ENCODE measurements around the gene ASB13.

Gene ASB13

DNA sequence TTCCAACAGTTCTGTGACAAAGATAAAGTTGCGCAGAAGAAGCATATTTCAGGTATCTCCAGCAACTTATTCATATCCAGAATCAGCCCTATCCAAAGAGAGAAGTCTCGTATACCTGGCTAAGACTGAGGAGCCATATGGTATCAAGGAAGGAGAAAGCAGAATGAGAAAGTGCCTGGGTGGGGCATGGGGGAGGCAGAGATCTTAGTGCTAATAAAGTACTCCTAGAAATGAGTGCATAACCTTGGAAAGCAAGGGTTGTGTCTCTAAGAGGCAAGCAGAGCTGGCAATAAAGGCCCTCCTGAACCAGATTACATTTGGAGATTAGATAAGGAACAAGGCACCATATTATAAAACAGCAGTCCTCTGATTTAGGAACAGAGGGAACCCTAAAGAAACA is 30.9 kb upstream of the ASB13 start:
- H3K4me3 ChIP-seq (ENCODE audit: control insufficient read depth, low read depth, low read length), result no peak overlapping the region
- DNase-seq (ENCODE audit: low read depth), result no peak
- TF ChIP-seq, protein P1, sequence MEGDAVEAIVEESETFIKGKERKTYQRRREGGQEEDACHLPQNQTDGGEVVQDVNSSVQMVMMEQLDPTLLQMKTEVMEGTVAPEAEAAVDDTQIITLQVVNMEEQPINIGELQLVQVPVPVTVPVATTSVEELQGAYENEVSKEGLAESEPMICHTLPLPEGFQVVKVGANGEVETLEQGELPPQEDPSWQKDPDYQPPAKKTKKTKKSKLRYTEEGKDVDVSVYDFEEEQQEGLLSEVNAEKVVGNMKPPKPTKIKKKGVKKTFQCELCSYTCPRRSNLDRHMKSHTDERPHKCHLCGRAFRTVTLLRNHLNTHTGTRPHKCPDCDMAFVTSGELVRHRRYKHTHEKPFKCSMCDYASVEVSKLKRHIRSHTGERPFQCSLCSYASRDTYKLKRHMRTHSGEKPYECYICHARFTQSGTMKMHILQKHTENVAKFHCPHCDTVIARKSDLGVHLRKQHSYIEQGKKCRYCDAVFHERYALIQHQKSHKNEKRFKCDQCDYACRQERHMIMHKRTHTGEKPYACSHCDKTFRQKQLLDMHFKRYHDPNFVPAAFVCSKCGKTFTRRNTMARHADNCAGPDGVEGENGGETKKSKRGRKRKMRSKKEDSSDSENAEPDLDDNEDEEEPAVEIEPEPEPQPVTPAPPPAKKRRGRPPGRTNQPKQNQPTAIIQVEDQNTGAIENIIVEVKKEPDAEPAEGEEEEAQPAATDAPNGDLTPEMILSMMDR (IDR thresholded peaks at IDR 0.05; ENCODE audit: control insufficient read depth, insufficient read depth, low read depth, low read length, missing control alignments), result no peak

DNA sequence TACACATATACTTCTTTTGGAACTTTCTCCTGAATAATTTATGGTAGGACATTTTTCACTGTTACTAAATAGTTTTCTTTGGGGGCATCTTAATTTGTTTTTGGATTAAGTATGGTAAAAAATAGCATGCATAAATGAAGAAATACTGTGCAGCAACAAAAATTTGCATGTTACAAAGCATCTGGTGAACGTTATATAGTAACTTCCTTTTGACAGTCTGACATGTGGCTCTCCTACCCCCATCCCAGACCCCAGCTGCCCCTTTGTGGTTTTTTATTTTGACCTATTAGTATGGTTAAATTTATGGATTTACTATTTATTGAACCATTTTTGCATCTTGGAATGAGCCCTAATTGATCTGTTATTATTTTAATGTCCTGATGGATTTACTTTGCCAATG is 28.2 kb upstream of the ASB13 start:
- TF ChIP-seq, protein P1 (IDR thresholded peaks at IDR 0.05; ENCODE audit: control insufficient read depth, insufficient read depth, low read depth, low read length, missing control alignments), result no peak
- DNase-seq (ENCODE audit: low read depth), result no peak
- H3K4me3 ChIP-seq (ENCODE audit: control insufficient read depth, low read depth, low read length), result no peak overlapping the region

GRCh38 chr10:5692461-5693358 is 26.3 kb upstream of the ASB13 start:
- no peak for DNase-seq (ENCODE audit: low read depth)
- H3K4me3 ChIP-seq (ENCODE audit: control insufficient read depth, low read depth, low read length), result peak overlapping the region; percentile 43
- TF ChIP-seq, protein P1 (IDR thresholded peaks at IDR 0.05; ENCODE audit: control insufficient read depth, insufficient read depth, low read depth, low read length, missing control alignments), result no peak

DNA sequence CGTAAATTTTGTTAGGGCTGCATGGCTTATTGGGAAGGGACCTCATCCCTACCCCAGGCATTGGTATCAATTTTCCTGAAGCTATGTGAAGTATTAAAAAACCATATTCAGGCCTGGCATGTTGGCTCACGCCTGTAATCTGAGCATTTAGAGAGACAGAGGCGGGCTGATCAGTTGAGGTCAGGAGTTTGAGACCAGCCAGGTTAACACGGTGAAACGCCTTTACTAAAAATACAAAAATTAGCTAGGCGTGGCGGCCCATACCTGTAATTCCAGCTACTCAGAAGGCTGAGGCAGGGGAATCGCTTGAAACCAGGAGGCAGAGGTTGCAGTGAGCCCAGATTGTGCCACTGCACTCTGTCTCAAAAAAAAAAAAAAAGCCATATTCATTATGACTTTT is 25.4 kb upstream of the ASB13 start:
- H3K4me3 ChIP-seq (ENCODE audit: control insufficient read depth, low read depth, low read length), result no peak overlapping the region

DNA sequence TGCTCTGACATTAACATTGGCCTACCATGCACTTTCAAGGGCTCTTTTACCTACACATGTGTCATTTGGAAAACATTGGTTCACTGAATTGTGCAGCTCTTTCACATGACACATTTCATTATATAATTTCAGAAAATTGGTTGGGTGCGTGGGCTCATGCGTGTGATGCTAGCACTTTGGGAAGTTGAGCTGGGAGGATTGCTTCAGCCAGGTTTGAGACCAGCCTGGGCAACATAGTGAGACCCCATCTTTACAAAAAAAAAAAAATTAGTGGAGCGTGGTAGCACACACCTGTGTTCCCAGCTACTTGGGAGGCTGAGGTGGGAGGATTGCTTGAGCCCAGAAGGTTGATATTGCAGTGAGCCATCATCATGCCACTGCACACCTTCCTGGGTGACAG is 22.2 kb upstream of the ASB13 start:
- no peak overlapping the region for H3K4me3 ChIP-seq (ENCODE audit: control insufficient read depth, low read depth, low read length)
- no peak for DNase-seq (ENCODE audit: low read depth)

More for the DNA sequence above, 25.4 kb upstream of the ASB13 start:
- TF ChIP-seq, protein P1 (IDR thresholded peaks at IDR 0.05; ENCODE audit: control insufficient read depth, insufficient read depth, low read depth, low read length, missing control alignments), result no peak
- DNase-seq (ENCODE audit: low read depth), result no peak

DNA sequence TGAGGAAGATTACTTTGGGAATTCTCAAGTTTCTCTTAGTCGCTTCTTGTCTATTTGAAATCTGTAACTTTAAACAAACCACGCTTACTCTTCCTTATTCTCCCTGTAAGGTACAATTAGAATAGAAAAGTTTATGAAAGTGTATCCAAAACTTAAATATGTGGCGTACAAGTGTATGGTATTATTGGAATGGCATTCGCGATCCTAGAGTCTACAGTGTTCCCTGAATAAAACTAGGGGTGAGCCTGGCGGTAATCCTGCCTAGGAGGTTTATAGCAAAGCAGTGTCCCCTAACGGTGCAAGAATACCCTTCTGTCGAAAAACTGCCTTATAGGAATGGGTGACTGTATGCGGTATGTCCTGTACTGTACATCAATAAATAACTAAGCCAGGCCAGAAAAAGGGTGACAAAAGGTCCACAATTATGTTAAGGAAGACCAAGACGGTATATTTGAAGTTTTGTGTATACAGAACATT is 19.4 kb upstream of the ASB13 start:
- peak overlapping the region; percentile 61 for H3K4me3 ChIP-seq (ENCODE audit: control insufficient read depth, low read depth, low read length)
- no peak for DNase-seq (ENCODE audit: low read depth)
- TF ChIP-seq, protein P1 (IDR thresholded peaks at IDR 0.05; ENCODE audit: control insufficient read depth, insufficient read depth, low read depth, low read length, missing control alignments), result no peak

More for the DNA sequence above, 22.2 kb upstream of the ASB13 start:
- TF ChIP-seq, protein P1 (IDR thresholded peaks at IDR 0.05; ENCODE audit: control insufficient read depth, insufficient read depth, low read depth, low read length, missing control alignments), result no peak

Measured in AG09309 (cell line).